Articular chondrocyte of knee joint (primary cell): ENCODE results near the gene ABCF3. TPM values are rescaled to one million over a fixed set of nuclear protein-coding genes. Genes with fewer than 3 reads are reported as not detected.

Experiments used
- small RNA-seq: library from RNA; depleted of rRNA; stranded (forward); fragments of <200 nt; gene quantifications from one replicate; pipeline ENCODE3, GENCODE V24; 2012
- total RNA-seq: library from RNA; depleted of rRNA; stranded (reverse); fragments of >200 nt; gene quantifications from 2 replicates; pipeline ENCODE4 v1.2.3, GENCODE V29; 2012

ABCF3 gene
- 34.4 and 35.1 TPM in 2 replicates for total RNA-seq

GRCh38 chr3:184186184-184186901, at the start of gene ABCF3:
Gene ABCF3, plus strand, starts transcription at chr3:184186199. Its CDS starts 9 bp downstream, at chr3:184186208.

GRCh38 chr3:184154885-184155643, 30.9 kb upstream of the ABCF3 start, which contains the start of gene DVL3:
Gene DVL3, plus strand, starts transcription at chr3:184155377. Its CDS starts 259 bp downstream, at chr3:184155636.

GRCh38 chr3:184174646-184175492, 11.1 kb upstream of the ABCF3 start, which contains the start of gene AP2M1:
Gene AP2M1, plus strand, starts transcription at chr3:184174855. Its CDS starts 2,139 bp downstream, at chr3:184176994.

DNA sequence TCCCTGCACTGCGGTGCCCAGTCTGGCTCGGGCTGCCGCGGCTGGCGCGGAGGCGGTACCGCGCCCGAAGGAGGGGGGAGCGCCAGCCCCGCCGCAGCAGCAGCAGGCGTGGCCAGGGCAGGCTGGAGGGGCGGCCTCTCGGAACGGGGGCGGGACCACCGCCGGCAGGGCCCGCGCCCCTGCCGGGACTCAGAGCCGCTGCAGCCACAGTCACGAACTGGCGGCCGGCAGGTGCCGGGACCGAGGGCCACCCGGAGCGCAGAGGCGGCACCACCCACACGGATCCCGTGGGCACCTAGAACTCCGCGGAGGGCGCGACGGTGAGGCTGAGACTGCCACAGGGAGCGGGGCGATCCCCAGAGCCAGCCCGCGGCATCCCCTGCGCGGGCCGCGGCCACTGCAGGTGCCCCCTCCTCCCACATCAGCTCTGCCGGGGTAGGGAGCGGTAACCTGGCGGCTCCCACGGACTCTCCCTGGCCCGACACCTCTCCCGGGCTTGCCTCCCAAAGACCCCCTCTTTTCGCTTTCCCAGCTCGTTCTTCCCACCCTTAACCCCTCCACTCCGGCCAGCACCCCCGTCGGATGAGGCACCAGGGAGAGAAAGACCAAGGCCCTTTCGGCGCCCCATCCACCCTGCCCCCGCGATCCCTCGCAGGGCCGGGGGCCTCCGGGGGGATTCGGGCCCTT, 43.5 kb downstream of the ABCF3 start, which contains the start of gene VWA5B2:
TSS of gene VWA5B2 (plus strand) at position 192 of the 687 bp plus-strand sequence. CDS start 944 bp downstream, outside the sequence.

Small RNAs within 50 kb of the gene (small RNA-seq; reads per million reads assigned to genes)
- not detected for gene MIR1224

Other genes with a start within 250 kb of the ABCF3 start
- 22.8 and 26.5 TPM in 2 replicates for gene ABCC5, start 168.3 kb upstream of the ABCF3 start, total RNA-seq
- gene HTR3D, start 154.5 kb upstream of the ABCF3 start, total RNA-seq, result not detected in 2 replicates
- gene HTR3C, start 133.2 kb upstream of the ABCF3 start, total RNA-seq, result not detected in 2 replicates
- not detected in 2 replicates for gene HTR3E, start 89.1 kb upstream of the ABCF3 start, total RNA-seq
- gene EIF2B5, start 50.8 kb upstream of the ABCF3 start, total RNA-seq, result 26.8 and 27.6 TPM in 2 replicates
- gene DVL3, start 30.8 kb upstream of the ABCF3 start, total RNA-seq, result 23.5 and 27.4 TPM in 2 replicates
- gene AP2M1, start 11.3 kb upstream of the ABCF3 start, total RNA-seq, result 386 and 454 TPM in 2 replicates
- gene VWA5B2, start 43.4 kb downstream of the ABCF3 start, total RNA-seq, result not detected in 2 replicates
- 26.4 and 30.1 TPM in 2 replicates for gene ALG3, start 62.8 kb downstream of the ABCF3 start, total RNA-seq
- gene EEF1AKMT4, start 63.5 kb downstream of the ABCF3 start, total RNA-seq, result 2.0 and 2.4 TPM in 2 replicates
- gene CAMK2N2, start 75.4 kb downstream of the ABCF3 start, total RNA-seq, result not detected in 2 replicates
- gene ECE2, start 89.8 kb downstream of the ABCF3 start, total RNA-seq, result not detected in 2 replicates
- 218 and 257 TPM in 2 replicates for gene PSMD2, start 113.0 kb downstream of the ABCF3 start, total RNA-seq
- gene EIF4G1, start 128.4 kb downstream of the ABCF3 start, total RNA-seq, result 233 TPM in 2 replicates
- gene FAM131A, start 151.4 kb downstream of the ABCF3 start, total RNA-seq, result 13.1 and 14.9 TPM in 2 replicates
- 3.1 and 4.6 TPM in 2 replicates for gene CLCN2, start 175.4 kb downstream of the ABCF3 start, total RNA-seq
- gene POLR2H, start 175.5 kb downstream of the ABCF3 start, total RNA-seq, result 57.0 and 86.0 TPM in 2 replicates
- gene THPO, start 192.0 kb downstream of the ABCF3 start, total RNA-seq, result 0.76 and 0.78 TPM in 2 replicates
- gene CHRD, start 193.9 kb downstream of the ABCF3 start, total RNA-seq, result 1.7 and 4.7 TPM in 2 replicates